ENCODE data around the gene GFOD1. TPM values are rescaled to one million over a fixed set of nuclear protein-coding genes. Genes with fewer than 3 reads are reported as not detected.
"Not testable (repeated sequence)": the region's sequence is repeated elsewhere in the genome, so short reads cannot be mapped to it uniquely, and the experiment has no call there.

GFOD1 gene
- total RNA-seq, 4 donors from 2014 or later = 7.3 to 15.9 (median 12.4) TPM

DNA sequence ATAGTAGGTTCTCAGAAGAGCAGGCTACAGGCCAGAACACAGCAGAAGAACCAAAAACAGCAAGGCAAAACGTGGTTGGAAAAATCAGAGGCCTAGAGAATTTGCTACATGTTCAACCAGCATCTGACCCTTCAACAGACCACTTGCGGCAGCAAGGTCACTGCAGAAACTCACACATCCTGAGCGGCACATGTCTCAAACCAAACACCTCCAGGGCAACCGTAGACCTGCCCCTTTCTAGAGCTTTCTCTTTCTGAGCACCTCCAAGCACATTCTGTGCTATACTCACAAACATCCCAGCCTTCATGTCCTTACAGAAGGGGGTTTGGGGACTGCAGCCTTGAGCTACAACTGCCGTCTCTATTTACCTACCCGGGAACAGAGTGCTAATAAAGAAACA, 52.6 kb downstream of the GFOD1 start:
- 95 to 97% methylated on average over 6 of the region's 6 CpGs for WGBS, 2 donors
- no peak overlapping the region for H3K4me3 ChIP-seq (ENCODE audit: low read depth, poor library complexity, severe bottlenecking)
- no peak for TF ChIP-seq CTCF (IDR thresholded peaks at IDR 0.05)
- DNase-seq (ENCODE audit: low spot score in 2 of 2) = peak in 1 of 2 donors; percentile 68
- intact Hi-C loops (cut with DNase I; ENCODE audit: low total_unique reads) = no loop called here

- H3K4me3 ChIP-seq (ENCODE audit: low read depth, poor library complexity, severe bottlenecking); intact Hi-C loops (cut with DNase I; ENCODE audit: low total_unique reads): not testable (repeated sequence)
- DNase-seq (ENCODE audit: low spot score in 2 of 2) = peak in 1 of 2 donors; percentile 23
These were observed 53.1 kb downstream of the GFOD1 start for GRCh38 chr6:13434135-13434775.

- TF ChIP-seq POLR2A (IDR thresholded peaks at IDR 0.05) = no peak
- TF ChIP-seq CTCF (IDR thresholded peaks at IDR 0.05) = no peak
- WGBS, 2 donors = 88 to 90% methylated on average over 5 of the region's 5 CpGs
- H3K4me3 ChIP-seq (ENCODE audit: low read depth, poor library complexity, severe bottlenecking) = no peak overlapping the region
- no peak for DNase-seq (ENCODE audit: low spot score in 2 of 2)
- intact Hi-C loops (cut with DNase I; ENCODE audit: low total_unique reads) = no loop called here
These were observed 53.7 kb downstream of the GFOD1 start for GRCh38 chr6:13433709-13434121.

DNA sequence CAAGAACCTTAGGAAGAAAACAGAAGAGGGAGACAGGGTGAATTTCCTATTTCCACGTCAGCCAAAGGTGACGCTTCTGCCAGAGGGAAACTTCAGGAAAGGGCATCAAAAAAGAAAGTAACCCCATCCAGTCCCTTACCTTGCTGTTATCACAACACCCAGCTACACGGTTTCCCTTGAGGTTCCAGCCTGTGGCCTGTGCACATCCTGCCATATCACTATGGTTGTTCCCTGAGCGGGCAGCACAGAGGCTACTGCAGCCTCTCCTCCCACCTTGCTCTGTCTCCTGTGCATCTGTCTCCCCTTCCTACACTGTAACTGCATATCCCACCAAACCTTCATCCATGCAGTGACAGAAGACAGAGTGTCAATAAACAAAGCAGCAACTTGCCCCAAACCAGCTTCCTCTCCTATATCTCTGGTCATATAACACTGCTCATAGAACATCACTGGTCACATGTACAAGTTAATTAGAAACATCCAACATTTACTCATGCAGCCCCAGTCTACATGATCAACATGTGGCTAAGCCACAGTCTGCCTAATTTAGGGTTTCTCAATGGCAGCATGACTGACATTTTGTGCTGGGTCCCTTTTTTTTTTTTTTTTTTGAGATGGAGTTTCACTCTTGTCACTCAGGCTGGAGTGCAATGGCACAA, 54.7 kb downstream of the GFOD1 start:
- WGBS, 2 donors = 80% methylated on average over 4 of the region's 4 CpGs
- intact Hi-C loops (cut with DNase I; ENCODE audit: low total_unique reads) = no loop called here
- TF ChIP-seq CTCF (IDR thresholded peaks at IDR 0.05) (no peak), POLR2A (IDR thresholded peaks at IDR 0.05) (no peak)
- DNase-seq (ENCODE audit: low spot score in 2 of 2) = no peak
- no peak overlapping the region for H3K4me3 ChIP-seq (ENCODE audit: low read depth, poor library complexity, severe bottlenecking)

DNA sequence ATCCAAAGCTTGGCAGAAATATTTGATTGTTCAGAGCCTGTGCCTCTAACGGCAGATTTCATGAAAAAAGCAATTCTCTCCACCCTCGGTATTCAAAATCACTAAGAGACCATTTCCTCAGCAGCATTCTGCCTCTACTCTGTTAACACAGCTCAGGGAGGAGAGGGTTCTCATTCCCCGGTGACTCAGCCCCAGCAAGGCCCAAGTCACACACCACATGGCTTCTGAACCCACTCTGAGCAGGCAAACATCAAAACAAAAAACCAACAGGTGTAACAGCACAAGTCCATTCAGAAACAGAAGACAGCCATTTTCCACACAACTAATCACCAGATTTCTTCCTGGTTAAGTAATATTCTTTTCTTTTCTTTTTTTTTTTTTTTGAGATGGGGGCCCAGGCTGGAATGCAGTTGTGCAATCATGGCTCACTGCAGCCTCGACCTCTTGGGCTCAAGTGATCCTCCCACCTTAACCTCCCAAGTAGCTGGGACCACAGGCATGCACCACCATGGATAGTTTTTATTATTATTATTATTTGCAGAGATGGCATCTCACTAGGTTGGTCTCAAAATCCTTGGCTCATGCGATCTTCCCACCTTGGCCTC, 55.4 kb downstream of the GFOD1 start:
- H3K4me3 ChIP-seq (ENCODE audit: low read depth, poor library complexity, severe bottlenecking) = no peak overlapping the region
- no peak for DNase-seq (ENCODE audit: low spot score in 2 of 2)
- intact Hi-C loops (cut with DNase I; ENCODE audit: low total_unique reads) = no loop called here
- TF ChIP-seq POLR2A (IDR thresholded peaks at IDR 0.05) (no peak), CTCF (IDR thresholded peaks at IDR 0.05) (no peak)
- 55 to 75% methylated on average over 5 of the region's 5 CpGs for WGBS, 2 donors

DNA sequence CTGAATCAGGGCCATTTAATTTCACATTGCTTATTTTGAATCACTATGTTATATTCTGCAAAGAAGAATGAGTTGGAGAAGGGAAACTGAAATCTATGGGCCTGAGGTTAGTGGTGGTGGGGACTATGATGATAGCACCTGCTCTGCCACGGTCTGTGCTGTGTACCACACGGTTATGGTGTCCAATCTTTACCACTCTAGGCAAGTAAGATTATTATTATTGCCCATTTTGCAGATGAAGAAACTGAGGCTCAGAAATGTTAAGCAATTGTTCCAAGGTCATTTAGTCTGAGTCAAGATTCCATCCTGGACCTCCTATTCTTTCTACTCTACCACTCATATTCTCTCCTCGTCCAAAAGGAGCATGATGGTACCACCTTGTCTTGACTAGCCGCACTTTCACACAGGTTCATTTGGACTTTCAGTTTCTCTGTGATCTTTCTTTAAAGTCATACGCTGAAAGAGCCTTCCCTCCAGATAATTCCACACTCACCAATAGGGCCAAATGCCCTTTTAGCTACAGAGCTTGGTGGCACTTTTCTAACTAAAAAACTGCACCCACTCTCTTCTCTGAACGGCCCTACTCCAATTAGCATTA, 56.2 kb downstream of the GFOD1 start:
- TF ChIP-seq POLR2A (IDR thresholded peaks at IDR 0.05) (no peak), CTCF (IDR thresholded peaks at IDR 0.05) (no peak)
- intact Hi-C loops (cut with DNase I; ENCODE audit: low total_unique reads) = no loop called here
- 84 to 87% methylated on average over 6 of the region's 6 CpGs for WGBS, 2 donors
- no peak for DNase-seq (ENCODE audit: low spot score in 2 of 2)
- H3K4me3 ChIP-seq (ENCODE audit: low read depth, poor library complexity, severe bottlenecking) = no peak overlapping the region
